HCT116 (cell line): Measurements from ENCODE around the gene C2orf92.

Source experiments
- CEBPB ChIP-seq: IDR thresholded peaks from 2 replicates; pipeline ENCODE4 v1.6.1; 2012; ENCODE audit warnings: low read depth
- CTCF ChIP-seq, 3 experiments: fragments of 200-600 bp in 1 of 3; sonication (generic) in 1 of 3; IDR thresholded peaks in 2 of 3; conservative IDR thresholded peaks in 1 of 3; 2 replicates each; pipeline ENCODE4 v1.5.1; 2012 to 2017; ENCODE audit warnings: low read depth in 2 of 3, low read length in 2 of 3, antibody characterized with exemption in 1 of 3, borderline replicate concordance in 1 of 3, control low read depth in 1 of 3, mild to moderate bottlenecking in 1 of 3, mixed read lengths in 1 of 3, mixed run types in 1 of 3, moderate library complexity in 1 of 3; ENCODE audit not compliant: insufficient read depth in 1 of 3
- EGR1 ChIP-seq: IDR thresholded peaks from 2 replicates; pipeline ENCODE4 v1.6.1; 2012; ENCODE audit warnings: low read depth
- ELF1 ChIP-seq: IDR thresholded peaks from 2 replicates; pipeline ENCODE4 v1.6.1; 2012; ENCODE audit warnings: low read depth, borderline replicate concordance
- EZH2 ChIP-seq: fragments of 200-600 bp; sonication (generic); IDR thresholded peaks from 2 replicates; pipeline ENCODE4 v1.6.1; 2017; ENCODE audit warnings: antibody characterized with exemption, mixed run types
- EZH2phosphoT487 ChIP-seq: fragments of 200-600 bp; IDR thresholded peaks from 2 replicates; pipeline ENCODE4 v1.6.1; 2018; ENCODE audit warnings: antibody characterized with exemption, borderline replicate concordance
- MAX ChIP-seq: IDR thresholded peaks from 2 replicates; pipeline ENCODE4 v1.6.1; 2012
- POLR2A ChIP-seq: IDR thresholded peaks from 2 replicates; pipeline ENCODE4 v1.7.0; 2011; ENCODE audit warnings: borderline replicate concordance; ENCODE audit not compliant: insufficient read depth, insufficient read length; ENCODE audit errors: extremely low read depth
- POLR2AphosphoS5 ChIP-seq: IDR thresholded peaks from 2 replicates; pipeline ENCODE4 v1.6.1; 2011; ENCODE audit warnings: mild to moderate bottlenecking, low read depth, low read length, moderate library complexity
- RAD21 ChIP-seq: IDR thresholded peaks from 2 replicates; pipeline ENCODE4 v1.6.1; 2012; ENCODE audit warnings: low read depth, mild to moderate bottlenecking
- REST ChIP-seq: IDR thresholded peaks from 2 replicates; pipeline ENCODE4 v1.6.1; 2012; ENCODE audit warnings: low read depth
- SIN3A ChIP-seq: IDR thresholded peaks from 2 replicates; pipeline ENCODE4 v1.6.1; 2012; ENCODE audit warnings: low read depth
- SP1 ChIP-seq: IDR thresholded peaks from 2 replicates; pipeline ENCODE4 v1.6.1; 2012; ENCODE audit warnings: low read depth
- YY1 ChIP-seq: IDR thresholded peaks from 2 replicates; pipeline ENCODE4 v1.6.1; 2011; ENCODE audit warnings: low read length, low read depth, moderate library complexity, mild to moderate bottlenecking; ENCODE audit not compliant: insufficient replicate concordance; ENCODE audit errors: extremely low read depth

GRCh38 chr2:97698530-97698929 lies 29.0 kb downstream of the C2orf92 start:
- TF ChIP-seq POLR2A (no peak), CTCF (IDR thresholded peaks at IDR 0.05 in 2 of 3, conservative IDR thresholded peaks at IDR 0.05 in 1 of 3; ENCODE audit: borderline replicate concordance in 1 of 3, insufficient read depth in 1 of 3, low read depth in 2 of 3, low read length in 2 of 3) (no peak), SP1 (no peak), POLR2AphosphoS5 (no peak), SIN3A (no peak), EZH2 (no peak), REST (no peak), EZH2phosphoT487 (no peak), ELF1 (no peak), MAX (no peak), YY1 (no peak), EGR1 (no peak), CEBPB (no peak), RAD21 (no peak)
